Neural cell (in vitro differentiated cells): Measurements from ENCODE around the gene IL3RA. TPM values are rescaled to one million over a fixed set of nuclear protein-coding genes. Genes with fewer than 3 reads are reported as not detected.
"Not testable (repeated sequence)": the region's sequence is repeated elsewhere in the genome, so short reads cannot be mapped to it uniquely, and the experiment has no call there.

Experiments
- H2AFZ ChIP-seq: fragments of 200-600, 300-800 bp; sonication (generic), shearing (Covaris generic); 2 replicates; pipeline ENCODE4 v1.6.0; 2014; ENCODE audit warnings: low read depth, mild to moderate bottlenecking, antibody characterized with exemption, low read length, moderate library complexity
- H3F3A ChIP-seq: fragments of 200-600 bp; shearing (Covaris generic); 2 replicates; pipeline ENCODE4 v1.6.1; 2016; ENCODE audit warnings: mild to moderate bottlenecking, moderate library complexity, mixed read lengths, antibody characterized with exemption, low read length; ENCODE audit not compliant: insufficient read depth, poor library complexity, severe bottlenecking
- H3K27ac ChIP-seq: fragments of 200-600, 300-800 bp; sonication (generic), shearing (Covaris generic); 2 replicates; pipeline ENCODE4 v1.5.1; 2014; ENCODE audit warnings: mild to moderate bottlenecking, low read length, moderate library complexity
- H3K27me3 ChIP-seq: fragments of 300-800, 200-600 bp; sonication (generic), shearing (Covaris generic); 2 replicates; pipeline ENCODE4 v1.6.0; 2014; ENCODE audit warnings: mild to moderate bottlenecking, low read depth, low read length, moderate library complexity; ENCODE audit not compliant: insufficient read depth
- H3K36me3 ChIP-seq: fragments of 300-800, 200-600 bp; sonication (generic), shearing (Covaris generic); 2 replicates; pipeline ENCODE4 v1.5.1; 2014; ENCODE audit warnings: mild to moderate bottlenecking, antibody characterized with exemption, low read length, moderate library complexity; ENCODE audit not compliant: insufficient read depth
- H3K4me2 ChIP-seq: fragments of 300-800, 200-600 bp; sonication (generic), shearing (Covaris generic); 2 replicates; pipeline ENCODE4 v1.6.0; 2014; ENCODE audit warnings: mild to moderate bottlenecking, low read length
- H3K4me3 ChIP-seq: fragments of 300-800, 200-600 bp; sonication (generic), shearing (Covaris generic); 2 replicates; pipeline ENCODE4 v1.5.1; 2014; ENCODE audit warnings: mild to moderate bottlenecking, low read length, moderate library complexity
- H3K79me2 ChIP-seq: fragments of 200-600 bp; shearing (Covaris generic); replicated peaks from 2 replicates; pipeline ENCODE4 v1.6.0; 2014; ENCODE audit warnings: mild to moderate bottlenecking, low read length, moderate library complexity; ENCODE audit not compliant: insufficient read depth
- H3K9ac ChIP-seq: fragments of 300-800, 200-600 bp; sonication (generic), shearing (Covaris generic); 2 replicates; pipeline ENCODE4 v1.6.1; 2016; ENCODE audit warnings: mild to moderate bottlenecking, low read length, mixed read lengths
- H3K9me2 ChIP-seq: fragments of 200-600 bp; shearing (Covaris generic); 2 replicates; pipeline ENCODE4 v1.6.1; 2016; ENCODE audit warnings: mild to moderate bottlenecking, low read length, mixed read lengths; ENCODE audit not compliant: insufficient read depth
- H3K9me3 ChIP-seq: fragments of 200-600, 300-800 bp; sonication (generic), shearing (Covaris generic); 2 replicates; pipeline ENCODE4 v1.6.1; 2016; ENCODE audit warnings: mild to moderate bottlenecking, mixed run types, low read length, moderate library complexity, mixed read lengths
- H4K20me1 ChIP-seq: fragments of 200-600 bp; shearing (Covaris generic); 2 replicates; pipeline ENCODE4 v1.6.1; 2016; ENCODE audit warnings: mild to moderate bottlenecking, mixed run types; ENCODE audit not compliant: insufficient read depth
- CTCF ChIP-seq: fragments of 450-650 bp; IDR thresholded peaks from 2 replicates; pipeline ENCODE4 v1.5.1; 2014; ENCODE audit warnings: antibody characterized with exemption, mild to moderate bottlenecking, moderate library complexity; ENCODE audit not compliant: poor library complexity, severe bottlenecking
- EP300 ChIP-seq: fragments of 450-650 bp; conservative IDR thresholded peaks from 2 replicates; pipeline ENCODE4 v1.6.1; 2014; ENCODE audit warnings: antibody characterized with exemption, mild to moderate bottlenecking, moderate library complexity; ENCODE audit not compliant: poor library complexity, severe bottlenecking
- EZH2 ChIP-seq: fragments of 200-600, 300-800 bp; shearing (Covaris generic), sonication (generic); IDR thresholded peaks from 2 replicates; pipeline ENCODE4 v1.6.1; 2014; ENCODE audit warnings: antibody characterized with exemption, low read length, borderline replicate concordance, mild to moderate bottlenecking; ENCODE audit not compliant: insufficient read depth, poor library complexity, severe bottlenecking
- MXI1 ChIP-seq: fragments of 450-650 bp; conservative IDR thresholded peaks from 2 replicates; pipeline ENCODE4 v1.6.1; 2014; ENCODE audit warnings: antibody characterized with exemption, mild to moderate bottlenecking; ENCODE audit not compliant: poor library complexity, severe bottlenecking
- POLR2AphosphoS5 ChIP-seq: IDR thresholded peaks from 2 replicates; pipeline ENCODE4 v1.6.1; 2012
- RAD21 ChIP-seq: fragments of 450-650 bp; conservative IDR thresholded peaks from 2 replicates; pipeline ENCODE4 v1.6.1; 2014; ENCODE audit warnings: antibody characterized with exemption, mild to moderate bottlenecking, moderate library complexity
- SMC3 ChIP-seq: fragments of 450-650 bp; conservative IDR thresholded peaks from 2 replicates; pipeline ENCODE4 v1.6.1; 2014; ENCODE audit warnings: antibody characterized with exemption, mild to moderate bottlenecking, moderate library complexity; ENCODE audit not compliant: poor library complexity
- TAF1 ChIP-seq: IDR thresholded peaks from 2 replicates; pipeline ENCODE4 v1.6.1; 2012; ENCODE audit warnings: low read depth
- polyA plus RNA-seq: library from polyadenylated mRNA; depleted of rRNA; stranded (reverse); fragments of >200 nt; gene quantifications from 2 replicates; pipeline ENCODE4 v1.2.3, GENCODE V29; 2014
- TF ChIP-seq, protein P1 (sequence below): IDR thresholded peaks from 2 replicates; pipeline ENCODE4 v1.6.1; 2012; ENCODE audit warnings: borderline replicate concordance

IL3RA gene
- polyA plus RNA-seq, 1 donor from 2014 or later = not detected

DNA sequence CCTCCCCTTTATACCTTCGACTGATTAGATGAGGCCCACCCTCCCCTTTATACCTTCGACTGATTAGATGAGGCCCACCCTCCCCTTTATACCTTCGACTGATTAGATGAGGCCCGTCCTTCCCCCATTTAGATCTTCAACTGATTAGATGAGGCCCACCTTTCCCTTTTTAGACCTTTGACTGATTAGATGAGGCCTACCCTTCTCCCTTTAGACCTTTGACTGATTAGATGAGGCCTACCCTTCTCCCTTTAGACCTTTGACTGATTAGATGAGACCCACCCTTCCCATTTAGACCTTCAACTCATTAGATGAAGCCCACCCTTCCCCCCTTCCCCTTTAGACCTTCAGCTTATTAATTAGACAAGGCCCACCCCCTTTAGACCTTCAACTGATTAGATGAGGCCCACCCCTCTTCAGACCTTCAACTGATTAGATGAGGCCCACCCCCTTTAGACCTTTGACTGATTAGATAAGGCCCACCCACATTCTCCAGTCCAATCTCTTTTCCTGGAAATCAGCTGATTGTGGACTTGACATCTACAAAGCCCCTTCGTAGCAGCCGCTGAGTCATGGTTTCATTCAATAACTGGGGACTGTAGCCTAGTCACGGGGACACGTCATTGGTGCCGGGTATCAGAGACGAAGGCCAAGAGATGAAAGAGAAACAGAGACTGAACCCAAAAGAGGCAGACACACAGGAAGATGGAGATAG, 28.8 kb upstream of the IL3RA start:
- Histone ChIP-seq H3K9ac (no peak overlapping the region), H3K36me3 (no peaks in the 10 kb centered on the region), H3K9me3 (no peaks in the 10 kb centered on the region), H3K79me2 (no peaks in the 10 kb centered on the region), H3K27me3 (no peaks in the 10 kb centered on the region), H3K4me3 (no peak overlapping the region), H4K20me1 (no peaks in the 10 kb centered on the region), H3K27ac (no peak overlapping the region), H3F3A (no peaks in the 10 kb centered on the region), H3K4me2 (no peak overlapping the region), H2AFZ (no peak overlapping the region), H3K9me2 (no peaks in the 10 kb centered on the region)
- no peak for TF ChIP-seq TAF1
- TF ChIP-seq RAD21 = no peak
- TF ChIP-seq CTCF = no peak
- TF ChIP-seq, protein P1, sequence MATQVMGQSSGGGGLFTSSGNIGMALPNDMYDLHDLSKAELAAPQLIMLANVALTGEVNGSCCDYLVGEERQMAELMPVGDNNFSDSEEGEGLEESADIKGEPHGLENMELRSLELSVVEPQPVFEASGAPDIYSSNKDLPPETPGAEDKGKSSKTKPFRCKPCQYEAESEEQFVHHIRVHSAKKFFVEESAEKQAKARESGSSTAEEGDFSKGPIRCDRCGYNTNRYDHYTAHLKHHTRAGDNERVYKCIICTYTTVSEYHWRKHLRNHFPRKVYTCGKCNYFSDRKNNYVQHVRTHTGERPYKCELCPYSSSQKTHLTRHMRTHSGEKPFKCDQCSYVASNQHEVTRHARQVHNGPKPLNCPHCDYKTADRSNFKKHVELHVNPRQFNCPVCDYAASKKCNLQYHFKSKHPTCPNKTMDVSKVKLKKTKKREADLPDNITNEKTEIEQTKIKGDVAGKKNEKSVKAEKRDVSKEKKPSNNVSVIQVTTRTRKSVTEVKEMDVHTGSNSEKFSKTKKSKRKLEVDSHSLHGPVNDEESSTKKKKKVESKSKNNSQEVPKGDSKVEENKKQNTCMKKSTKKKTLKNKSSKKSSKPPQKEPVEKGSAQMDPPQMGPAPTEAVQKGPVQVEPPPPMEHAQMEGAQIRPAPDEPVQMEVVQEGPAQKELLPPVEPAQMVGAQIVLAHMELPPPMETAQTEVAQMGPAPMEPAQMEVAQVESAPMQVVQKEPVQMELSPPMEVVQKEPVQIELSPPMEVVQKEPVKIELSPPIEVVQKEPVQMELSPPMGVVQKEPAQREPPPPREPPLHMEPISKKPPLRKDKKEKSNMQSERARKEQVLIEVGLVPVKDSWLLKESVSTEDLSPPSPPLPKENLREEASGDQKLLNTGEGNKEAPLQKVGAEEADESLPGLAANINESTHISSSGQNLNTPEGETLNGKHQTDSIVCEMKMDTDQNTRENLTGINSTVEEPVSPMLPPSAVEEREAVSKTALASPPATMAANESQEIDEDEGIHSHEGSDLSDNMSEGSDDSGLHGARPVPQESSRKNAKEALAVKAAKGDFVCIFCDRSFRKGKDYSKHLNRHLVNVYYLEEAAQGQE = no peak
- TF ChIP-seq MXI1 = no peak
- TF ChIP-seq EP300 = no peak
- TF ChIP-seq EZH2 = no peak
- TF ChIP-seq POLR2AphosphoS5 = no peak
- TF ChIP-seq SMC3 = no peak

DNA sequence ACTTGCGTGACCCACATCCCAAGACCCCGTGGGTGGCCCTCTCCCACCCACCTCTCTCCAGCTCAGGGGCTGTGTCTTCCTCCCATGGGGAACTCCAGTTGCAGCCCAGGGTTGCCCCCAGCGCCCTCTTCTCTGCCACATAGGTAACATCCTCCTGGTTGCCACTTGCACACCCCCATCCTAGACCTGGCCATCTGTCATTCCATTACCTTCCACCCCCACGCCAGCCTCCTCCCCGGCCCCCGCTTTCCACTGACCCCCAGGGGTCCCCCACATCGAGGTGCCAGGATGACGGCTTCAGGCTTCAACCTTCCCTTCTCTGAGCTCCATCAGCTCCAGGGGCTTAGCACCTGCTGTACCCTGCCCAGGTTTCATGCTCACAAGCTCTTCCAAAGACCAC, 28.1 kb upstream of the IL3RA start:
- Histone ChIP-seq H3K79me2 (no peaks in the 10 kb centered on the region), H3K27ac (no peak overlapping the region), H3K36me3 (no peaks in the 10 kb centered on the region), H4K20me1 (no peaks in the 10 kb centered on the region), H2AFZ (no peak overlapping the region), H3K9me3 (no peaks in the 10 kb centered on the region), H3K27me3 (no peaks in the 10 kb centered on the region), H3K4me3 (no peak overlapping the region), H3K9me2 (no peaks in the 10 kb centered on the region), H3F3A (no peaks in the 10 kb centered on the region), H3K9ac (no peak overlapping the region), H3K4me2 (no peak overlapping the region)
- TF ChIP-seq TAF1 (no peak), MXI1 (no peak), SMC3 (no peak), EZH2 (no peak), RAD21 (no peak), CTCF (no peak), POLR2AphosphoS5 (no peak), EP300 (no peak)
- TF ChIP-seq, protein P1 = no peak

DNA sequence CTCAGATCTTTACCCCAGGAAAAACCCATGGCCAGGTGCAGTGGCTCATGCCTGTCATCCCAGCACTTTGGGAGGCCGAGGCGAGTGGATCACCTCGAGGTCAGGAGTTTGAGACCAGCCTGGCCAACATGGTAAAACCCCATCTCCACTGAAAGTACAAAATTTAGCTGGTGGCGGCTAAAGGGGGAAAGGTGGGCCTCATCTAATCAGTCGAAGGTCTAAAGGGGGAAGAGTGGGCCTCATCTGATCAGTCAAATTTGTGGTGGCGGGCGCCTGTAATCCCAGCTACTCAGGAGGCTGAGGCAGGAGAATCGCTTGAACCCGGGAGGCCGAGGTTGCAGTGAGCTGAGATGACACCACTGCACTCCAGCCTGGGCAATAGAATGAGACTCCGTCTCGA, 27.7 kb upstream of the IL3RA start:
- H3K27me3 ChIP-seq, H3K4me2 ChIP-seq, H3F3A ChIP-seq, H3K9me2 ChIP-seq, H4K20me1 ChIP-seq, H3K4me3 ChIP-seq, H3K9ac ChIP-seq, H3K27ac ChIP-seq, H3K36me3 ChIP-seq, H3K79me2 ChIP-seq, H2AFZ ChIP-seq, H3K9me3 ChIP-seq: not testable (repeated sequence)
